GM12801 (cell line): Measurements from ENCODE around the gene MICALL1.

Experiments used
- CTCF ChIP-seq: IDR thresholded peaks from one replicate; pipeline ENCODE4 v1.5.1; 2011; ENCODE audit warnings: control low read depth; ENCODE audit not compliant: insufficient read length; ENCODE audit errors: extremely low read depth

Gene MICALL1

GRCh38 chr22:37884420-37884819, 21.7 kb upstream of the MICALL1 start:
- TF ChIP-seq CTCF: no peak

GRCh38 chr22:37887584-37888378, 18.3 kb upstream of the MICALL1 start:
- no peak for TF ChIP-seq CTCF

GRCh38 chr22:37891926-37892325, 14.2 kb upstream of the MICALL1 start:
- TF ChIP-seq CTCF: no peak

GRCh38 chr22:37892566-37893335, 13.3 kb upstream of the MICALL1 start:
- TF ChIP-seq CTCF: no peak

- no peak for TF ChIP-seq CTCF
Measured at GRCh38 chr22:37893583-37893983, 12.5 kb upstream of the MICALL1 start.

- no peak for TF ChIP-seq CTCF
Measured at GRCh38 chr22:37894939-37895670, 11.0 kb upstream of the MICALL1 start.

GRCh38 chr22:37896181-37896592, 9.9 kb upstream of the MICALL1 start:
- no peak for TF ChIP-seq CTCF
